ENCODE results near the gene RPTOR.

DNA sequence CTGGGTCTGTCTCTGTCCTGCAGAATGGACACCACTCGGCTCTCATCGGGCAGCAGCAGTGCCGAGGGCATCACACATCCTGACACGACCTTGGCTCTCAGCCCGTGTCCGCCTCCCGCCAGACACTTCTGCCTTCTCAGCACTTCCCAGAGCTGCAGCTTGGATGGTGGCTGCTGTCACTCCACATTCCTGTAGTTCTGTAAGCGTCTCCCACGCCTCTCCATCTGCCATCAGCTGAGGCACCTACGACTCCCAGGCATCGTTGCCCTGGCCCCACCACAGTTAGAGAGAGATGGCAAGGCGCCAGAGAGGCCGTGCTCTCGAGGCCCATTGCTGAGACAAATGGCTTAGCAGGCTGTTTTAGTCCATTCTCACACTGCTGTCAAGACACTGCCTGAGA, 251.1 kb downstream of the RPTOR start:
- TF ChIP-seq, protein P1, sequence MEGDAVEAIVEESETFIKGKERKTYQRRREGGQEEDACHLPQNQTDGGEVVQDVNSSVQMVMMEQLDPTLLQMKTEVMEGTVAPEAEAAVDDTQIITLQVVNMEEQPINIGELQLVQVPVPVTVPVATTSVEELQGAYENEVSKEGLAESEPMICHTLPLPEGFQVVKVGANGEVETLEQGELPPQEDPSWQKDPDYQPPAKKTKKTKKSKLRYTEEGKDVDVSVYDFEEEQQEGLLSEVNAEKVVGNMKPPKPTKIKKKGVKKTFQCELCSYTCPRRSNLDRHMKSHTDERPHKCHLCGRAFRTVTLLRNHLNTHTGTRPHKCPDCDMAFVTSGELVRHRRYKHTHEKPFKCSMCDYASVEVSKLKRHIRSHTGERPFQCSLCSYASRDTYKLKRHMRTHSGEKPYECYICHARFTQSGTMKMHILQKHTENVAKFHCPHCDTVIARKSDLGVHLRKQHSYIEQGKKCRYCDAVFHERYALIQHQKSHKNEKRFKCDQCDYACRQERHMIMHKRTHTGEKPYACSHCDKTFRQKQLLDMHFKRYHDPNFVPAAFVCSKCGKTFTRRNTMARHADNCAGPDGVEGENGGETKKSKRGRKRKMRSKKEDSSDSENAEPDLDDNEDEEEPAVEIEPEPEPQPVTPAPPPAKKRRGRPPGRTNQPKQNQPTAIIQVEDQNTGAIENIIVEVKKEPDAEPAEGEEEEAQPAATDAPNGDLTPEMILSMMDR (conservative IDR thresholded peaks at IDR 0.05; ENCODE audit: low read depth, low read length): no peak
- TF ChIP-seq EZH2phosphoT487 (IDR thresholded peaks at IDR 0.05; ENCODE audit: borderline replicate concordance, low read length) (no peak), EZH2 (IDR thresholded peaks at IDR 0.05; ENCODE audit: low read length, unreplicated experiment) (no peak)
